ENCODE results near the gene CLDN9.

The CLDN9 gene

GRCh38 chr16:2996298-2996697 is 16.4 kb upstream of the CLDN9 start:
- DNase-seq (ENCODE audit: low read depth): no peak

GRCh38 chr16:2999929-3000328 is 12.8 kb upstream of the CLDN9 start:
- DNase-seq (ENCODE audit: low read depth): no peak

- no peak for DNase-seq (ENCODE audit: low read depth)
These were observed 12.2 kb upstream of the CLDN9 start for GRCh38 chr16:3000540-3000939.

GRCh38 chr16:3001316-3001715 is 11.4 kb upstream of the CLDN9 start:
- DNase-seq (ENCODE audit: low read depth): no peak

- DNase-seq (ENCODE audit: low read depth): peak; percentile 97
These were observed 9.0 kb upstream of the CLDN9 start for GRCh38 chr16:3003582-3004270.

GRCh38 chr16:3004319-3004718 is 8.4 kb upstream of the CLDN9 start:
- DNase-seq (ENCODE audit: low read depth): no peak

- no peak for DNase-seq (ENCODE audit: low read depth)
These were observed 7.9 kb upstream of the CLDN9 start for GRCh38 chr16:3004781-3005284.

- no peak for DNase-seq (ENCODE audit: low read depth)
These were observed 5.4 kb upstream of the CLDN9 start for GRCh38 chr16:3007059-3007956.

GRCh38 chr16:3007957-3008689 is 4.6 kb upstream of the CLDN9 start:
- no peak for DNase-seq (ENCODE audit: low read depth)

GRCh38 chr16:3008690-3009037 is 4.1 kb upstream of the CLDN9 start:
- DNase-seq (ENCODE audit: low read depth): no peak

GRCh38 chr16:3009568-3010390 is 2.9 kb upstream of the CLDN9 start:
- no peak for DNase-seq (ENCODE audit: low read depth)

- DNase-seq (ENCODE audit: low read depth): no peak
These were observed 2.2 kb upstream of the CLDN9 start for GRCh38 chr16:3010510-3010909.

- DNase-seq (ENCODE audit: low read depth): no peak
These were observed 477 bp upstream of the CLDN9 start for GRCh38 chr16:3012246-3012645.

GRCh38 chr16:3013491-3013951 is 798 bp downstream of the CLDN9 start:
- no peak for DNase-seq (ENCODE audit: low read depth)

GRCh38 chr16:3013998-3014690 is 1.4 kb downstream of the CLDN9 start:
- DNase-seq (ENCODE audit: low read depth): no peak

GRCh38 chr16:3014971-3015370 is 2.2 kb downstream of the CLDN9 start:
- DNase-seq (ENCODE audit: low read depth): no peak

- no peak for DNase-seq (ENCODE audit: low read depth)
These were observed 3.3 kb downstream of the CLDN9 start for GRCh38 chr16:3015865-3016521.

GRCh38 chr16:3017344-3017743 is 4.6 kb downstream of the CLDN9 start:
- DNase-seq (ENCODE audit: low read depth): no peak

GRCh38 chr16:3017794-3018506 is 5.2 kb downstream of the CLDN9 start, which contains the start of gene CLDN6:
CLDN6 (minus strand) TSS chr16:3018183; CDS start chr16:3016021, 2,162 bp downstream.
- no peak for DNase-seq (ENCODE audit: low read depth)

Data from T-helper 22 cell (primary cell).